GM12865 (cell line): ENCODE measurements around the gene DCAF15.
A peak's percentile ranks its signal among the peaks of the same experiment; 100 is the strongest.

Experiments used
- DNase-seq: peaks from one replicate; pipeline ENCODE4 v3.0.0; 2010; ENCODE audit warnings: low read depth
- H3K4me3 ChIP-seq: 2 replicates; pipeline ENCODE4 v1.5.1; 2011; ENCODE audit warnings: mild to moderate bottlenecking, low read depth, low read length, control low read depth
- TF ChIP-seq, protein P1 (sequence below): IDR thresholded peaks from 2 replicates; pipeline ENCODE4 v1.5.1; 2011; ENCODE audit warnings: low read length, control low read depth, low read depth, inconsistent platforms; ENCODE audit not compliant: insufficient read depth; ENCODE audit errors: missing control alignments

The DCAF15 gene

DNA sequence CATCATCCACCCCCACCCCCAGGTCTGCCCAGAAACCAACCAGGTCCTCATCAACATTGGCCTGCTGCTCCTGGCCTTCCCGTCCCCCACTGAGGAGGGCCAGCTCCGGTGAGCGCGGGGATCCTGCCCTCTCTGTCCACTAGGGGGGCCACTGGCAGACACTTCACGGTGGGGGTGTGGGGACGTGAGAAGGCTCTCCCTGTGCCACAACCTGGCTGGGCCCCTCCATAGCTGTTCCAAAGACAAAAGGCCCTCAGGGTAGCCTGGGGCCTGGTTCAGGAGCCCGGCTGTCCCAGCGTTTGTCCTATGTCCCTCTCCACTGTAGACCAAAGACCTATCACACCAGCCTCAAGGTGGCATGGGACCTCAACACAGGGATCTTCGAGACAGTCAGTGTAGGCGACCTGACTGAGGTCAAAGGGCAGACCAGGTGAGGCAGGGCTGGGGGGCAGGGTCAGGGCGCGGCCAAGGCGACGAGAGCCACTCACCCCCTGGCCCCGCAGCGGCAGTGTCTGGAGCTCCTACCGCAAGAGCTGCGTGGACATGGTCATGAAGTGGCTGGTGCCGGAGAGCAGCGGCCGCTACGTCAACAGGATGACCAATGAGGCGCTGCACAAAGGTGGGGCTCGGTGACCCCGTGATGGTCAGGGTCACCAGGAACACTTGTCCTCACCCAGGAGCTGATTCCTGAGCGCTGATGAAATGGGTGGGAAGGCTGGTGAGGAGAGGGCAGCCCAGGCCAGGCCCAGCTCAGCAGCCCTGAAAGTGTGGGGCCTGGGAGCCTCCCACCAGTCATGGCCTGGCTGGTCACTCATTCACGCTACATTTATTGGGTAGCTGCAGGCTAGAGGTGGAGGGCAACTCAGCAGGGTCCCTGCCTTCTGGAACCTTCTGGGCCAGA is 7.9 kb downstream of the DCAF15 start:
- TF ChIP-seq, protein P1, sequence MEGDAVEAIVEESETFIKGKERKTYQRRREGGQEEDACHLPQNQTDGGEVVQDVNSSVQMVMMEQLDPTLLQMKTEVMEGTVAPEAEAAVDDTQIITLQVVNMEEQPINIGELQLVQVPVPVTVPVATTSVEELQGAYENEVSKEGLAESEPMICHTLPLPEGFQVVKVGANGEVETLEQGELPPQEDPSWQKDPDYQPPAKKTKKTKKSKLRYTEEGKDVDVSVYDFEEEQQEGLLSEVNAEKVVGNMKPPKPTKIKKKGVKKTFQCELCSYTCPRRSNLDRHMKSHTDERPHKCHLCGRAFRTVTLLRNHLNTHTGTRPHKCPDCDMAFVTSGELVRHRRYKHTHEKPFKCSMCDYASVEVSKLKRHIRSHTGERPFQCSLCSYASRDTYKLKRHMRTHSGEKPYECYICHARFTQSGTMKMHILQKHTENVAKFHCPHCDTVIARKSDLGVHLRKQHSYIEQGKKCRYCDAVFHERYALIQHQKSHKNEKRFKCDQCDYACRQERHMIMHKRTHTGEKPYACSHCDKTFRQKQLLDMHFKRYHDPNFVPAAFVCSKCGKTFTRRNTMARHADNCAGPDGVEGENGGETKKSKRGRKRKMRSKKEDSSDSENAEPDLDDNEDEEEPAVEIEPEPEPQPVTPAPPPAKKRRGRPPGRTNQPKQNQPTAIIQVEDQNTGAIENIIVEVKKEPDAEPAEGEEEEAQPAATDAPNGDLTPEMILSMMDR = peak; percentile 13
- no peak overlapping the region for H3K4me3 ChIP-seq
- no peak for DNase-seq

DNA sequence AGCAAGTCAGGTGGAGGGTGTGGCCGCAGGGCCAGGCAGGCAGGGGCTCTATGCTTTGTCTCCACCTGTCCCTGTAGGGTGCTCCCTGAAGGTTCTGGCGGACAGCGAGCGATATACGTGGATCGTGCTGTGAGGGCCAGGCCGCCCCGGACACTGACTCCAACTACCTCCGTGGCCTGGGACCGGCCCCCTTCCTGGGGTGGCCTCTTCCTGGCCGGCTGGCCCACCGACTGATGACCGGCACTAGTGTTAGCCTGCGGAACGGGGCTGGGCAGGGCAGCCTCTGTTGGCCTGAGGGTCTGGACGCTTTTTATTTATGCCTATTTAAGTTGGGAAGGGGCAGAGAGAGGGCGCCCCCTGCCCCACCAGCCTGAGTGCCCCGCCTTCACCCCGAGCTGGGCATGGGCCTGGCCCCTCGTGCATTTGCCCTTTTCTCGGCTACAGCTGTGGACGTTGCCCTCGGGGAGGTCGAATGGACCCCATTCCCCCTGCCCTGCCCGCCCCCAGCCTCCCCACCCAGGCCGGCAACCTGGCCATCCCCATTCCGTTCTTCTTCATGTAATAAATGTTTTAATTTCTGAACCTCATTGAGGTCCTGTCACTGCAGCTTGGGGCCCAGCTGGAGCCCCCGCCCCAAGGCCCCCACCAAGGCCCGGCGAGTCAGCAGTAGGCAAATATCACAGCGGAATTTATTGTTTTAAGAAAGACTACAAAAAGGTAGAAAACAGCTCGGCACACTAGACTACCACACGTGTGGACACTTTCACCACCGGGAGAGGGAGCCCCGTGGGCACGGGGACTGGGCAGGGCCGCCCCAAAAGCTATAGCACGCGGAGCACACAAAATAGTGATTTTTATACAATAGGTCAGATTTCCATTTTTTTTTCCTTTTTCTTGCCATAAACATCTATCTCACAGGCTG is 8.8 kb downstream of the DCAF15 start:
- no peak for DNase-seq
- TF ChIP-seq, protein P1 = no peak
- no peak overlapping the region for H3K4me3 ChIP-seq

DNA sequence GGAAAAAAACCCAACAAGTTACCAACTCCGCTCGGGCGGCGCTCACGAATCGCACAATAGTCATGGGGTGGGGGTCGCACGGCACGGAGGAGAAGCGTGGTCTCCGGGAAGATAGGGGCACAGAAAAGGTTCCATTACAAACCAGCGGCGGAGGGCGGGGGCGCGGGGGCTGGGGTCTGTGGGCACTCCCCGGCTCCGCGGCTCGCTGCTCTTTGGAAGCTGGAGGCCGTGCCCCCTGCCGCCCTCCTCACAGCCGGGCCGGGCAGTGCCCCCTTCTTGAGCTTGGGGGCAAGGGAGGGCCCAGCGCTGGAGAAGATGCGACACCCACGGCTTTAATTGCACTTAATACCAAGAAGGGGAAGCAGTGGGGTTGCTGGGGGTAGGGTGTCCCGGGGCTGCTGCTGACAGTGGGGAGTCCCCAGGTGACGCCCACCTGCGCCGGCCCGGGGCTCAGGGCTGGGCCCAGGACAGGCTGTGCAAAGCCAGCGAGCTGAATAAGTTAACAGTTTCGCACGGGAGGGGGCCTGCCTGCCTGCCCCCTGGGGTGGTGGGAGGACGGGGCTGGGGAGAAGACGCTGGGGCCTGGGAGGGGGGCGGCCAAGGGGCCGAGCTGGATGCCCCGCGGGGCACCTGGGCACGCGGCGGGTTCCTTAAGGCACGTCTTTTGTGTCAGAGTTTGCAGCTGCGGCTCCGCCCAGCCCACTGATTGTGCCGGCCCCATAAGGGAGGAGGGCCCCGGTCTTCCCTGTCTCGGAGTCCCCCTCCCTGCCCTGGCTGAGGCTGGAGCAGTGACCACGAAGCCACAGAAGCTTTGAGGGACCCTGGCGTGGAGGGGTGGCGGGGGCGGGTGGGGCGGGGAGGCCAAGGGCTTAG is 9.8 kb downstream of the DCAF15 start:
- DNase-seq = no peak
- TF ChIP-seq, protein P1 = no peak
- H3K4me3 ChIP-seq = no peak overlapping the region

DNA sequence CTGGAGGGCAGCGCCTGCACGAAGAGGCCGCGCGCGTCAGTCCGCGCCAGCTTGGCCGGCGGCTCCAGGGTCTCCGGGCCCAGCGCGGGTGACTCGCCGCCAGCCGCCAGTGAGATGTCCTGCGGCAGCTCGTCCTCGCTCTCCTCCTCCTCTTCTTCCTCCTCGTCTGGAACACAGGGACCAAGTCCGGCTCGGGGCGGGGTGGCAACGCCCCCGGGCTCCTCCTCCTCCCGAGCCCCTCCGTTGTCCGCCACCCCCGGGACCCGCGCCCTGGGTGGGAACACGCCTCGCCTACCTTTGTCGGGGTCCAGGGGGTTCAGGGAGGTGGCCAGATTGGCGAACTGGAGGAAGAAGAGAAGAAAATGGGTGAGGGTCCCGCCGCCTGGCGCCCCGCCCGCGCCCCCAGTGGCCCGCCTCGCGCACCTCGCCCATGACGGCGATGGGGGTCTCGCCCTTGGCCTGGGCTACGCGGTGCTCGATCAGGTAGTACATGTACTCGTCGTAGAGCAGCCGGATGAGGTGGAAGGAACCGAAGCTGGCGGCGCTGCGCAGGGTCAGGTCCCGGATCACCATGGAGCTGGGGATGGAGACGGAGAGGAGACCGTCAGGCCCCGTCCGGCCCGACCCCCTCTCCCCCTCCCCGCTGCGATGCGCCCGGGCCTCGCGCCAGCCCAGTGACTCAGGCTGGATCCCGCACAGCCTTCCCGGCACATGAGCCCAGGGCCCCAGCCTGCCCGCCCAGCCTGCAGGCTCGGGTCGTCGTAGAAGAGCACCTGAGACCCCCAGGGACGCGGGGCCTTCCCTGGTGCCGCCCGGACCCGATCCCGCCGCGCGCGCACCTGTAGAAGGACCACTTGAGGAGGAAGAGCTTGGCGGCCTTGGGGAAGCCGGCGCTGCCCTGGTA is 10.6 kb downstream of the DCAF15 start:
- TF ChIP-seq, protein P1 = no peak
- DNase-seq = no peak
- no peak overlapping the region for H3K4me3 ChIP-seq

DNA sequence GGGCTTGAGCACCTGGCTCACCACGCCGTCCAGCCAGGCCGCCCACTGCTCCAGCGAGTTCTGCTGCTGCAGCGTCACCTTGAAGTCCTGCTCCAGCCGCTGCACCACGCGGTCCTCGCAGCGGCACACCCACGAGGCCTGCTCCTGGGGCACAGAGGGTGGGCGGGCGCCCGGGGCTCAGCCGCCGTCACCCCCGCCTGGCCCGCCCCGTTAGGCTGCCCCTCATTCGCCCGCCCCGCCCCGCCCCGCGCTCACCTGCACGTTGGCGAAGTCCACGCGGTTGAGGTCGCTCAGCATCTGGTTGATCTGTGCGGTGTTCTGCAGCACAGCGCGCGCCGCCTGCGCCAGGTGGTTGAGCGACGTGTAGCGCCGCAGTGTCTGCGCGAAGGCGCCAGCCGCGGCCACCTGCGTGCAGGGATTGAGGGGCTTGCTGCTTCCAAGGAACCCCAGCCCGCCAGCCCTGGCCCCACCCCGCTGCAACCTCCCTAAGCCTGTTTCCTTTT is 11.3 kb downstream of the DCAF15 start:
- DNase-seq = no peak
- TF ChIP-seq, protein P1 = no peak
- no peak overlapping the region for H3K4me3 ChIP-seq
